Nephron progenitor cell (in vitro differentiated cells): ENCODE results near the gene CCER1.

Experiments used
- DNase-seq: peaks from one replicate; pipeline ENCODE4 v3.0.0; 2021
- H3K27ac Mint-ChIP-seq: 2 replicates; pipeline ENCODE4 v1.8.0; 2021; ENCODE audit warnings: mild to moderate bottlenecking, moderate library complexity, mixed read lengths
- H3K27me3 Mint-ChIP-seq: 2 replicates; pipeline ENCODE4 v1.8.0; 2021; ENCODE audit warnings: mild to moderate bottlenecking, low read depth, mixed read lengths; ENCODE audit not compliant: poor library complexity
- H3K36me3 Mint-ChIP-seq: 2 replicates; pipeline ENCODE4 v1.8.0; 2021; ENCODE audit warnings: low read depth, mixed read lengths
- H3K4me1 Mint-ChIP-seq: 2 replicates; pipeline ENCODE4 v1.8.0; 2021; ENCODE audit warnings: mixed read lengths
- H3K4me3 Mint-ChIP-seq: 2 replicates; pipeline ENCODE4 v1.8.0; 2021; ENCODE audit warnings: mild to moderate bottlenecking, moderate library complexity, mixed read lengths
- H3K9me3 Mint-ChIP-seq: 2 replicates; pipeline ENCODE4 v1.8.0; 2021; ENCODE audit warnings: mild to moderate bottlenecking, moderate library complexity, mixed read lengths
- TF ChIP-seq, protein P1 (sequence below): fragments of 200-600 bp; sonication (generic); IDR thresholded peaks from 2 replicates; pipeline ENCODE4 v1.5.0; 2021; ENCODE audit warnings: antibody characterized with exemption

CCER1 gene, protein sequence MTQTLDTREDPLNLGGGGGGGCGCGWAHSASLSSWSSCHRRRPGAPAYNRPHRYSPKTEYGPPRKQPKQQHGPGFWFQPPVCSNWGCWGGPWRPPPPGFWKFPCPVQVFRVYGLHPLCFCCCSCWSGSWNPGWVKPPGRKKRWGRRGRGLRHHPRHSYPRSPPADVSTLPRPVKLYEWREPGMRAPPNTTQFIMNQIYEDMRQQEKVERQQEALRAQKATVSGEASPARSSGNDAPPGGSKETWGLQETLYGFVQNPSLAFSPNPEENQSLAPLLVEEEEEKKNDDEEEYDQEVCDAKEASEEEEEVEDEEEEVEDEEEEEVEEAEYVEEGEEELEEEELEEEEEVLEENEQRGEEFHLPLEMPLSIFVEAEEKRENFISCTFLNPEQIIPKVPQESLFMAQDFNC

DNA sequence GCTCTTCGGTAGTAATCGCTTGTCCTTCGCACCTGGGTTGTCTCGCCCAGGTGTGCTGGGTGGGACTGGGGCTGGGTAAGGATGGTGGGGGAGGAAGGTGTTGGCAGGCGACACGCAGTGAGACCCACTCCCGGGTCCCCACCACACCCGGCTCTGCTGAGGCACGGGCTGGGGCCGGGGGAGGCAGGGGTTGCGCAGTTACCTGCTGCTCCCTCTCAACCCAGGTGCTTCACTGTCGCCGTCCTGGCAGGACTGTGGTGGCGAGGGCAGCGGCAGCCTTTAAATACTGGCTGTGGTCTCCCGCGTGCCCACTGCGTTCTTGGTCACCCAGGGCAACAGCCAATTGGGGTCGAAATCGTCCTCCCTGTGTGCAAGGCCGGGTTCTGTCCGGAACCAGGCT lies at the start of gene CCER1:
Gene CCER1, minus strand, starts transcription at position 256 of the 400 bp plus-strand sequence. CDS start 434 bp downstream, outside the sequence.
- no peak within 1 kb of the TSS for H3K4me3 Mint-ChIP-seq
- H3K4me1 Mint-ChIP-seq, result no peaks in the 10 kb centered on the region
- peaks cover 11% of the 10 kb centered on the region for H3K27me3 Mint-ChIP-seq
- H3K36me3 Mint-ChIP-seq, result no peaks in the 10 kb centered on the region
- H3K27ac Mint-ChIP-seq, result no peak within 1 kb of the TSS
- DNase-seq, result no peak
- H3K9me3 Mint-ChIP-seq, result no peaks in the 10 kb centered on the region
- TF ChIP-seq, protein P1, sequence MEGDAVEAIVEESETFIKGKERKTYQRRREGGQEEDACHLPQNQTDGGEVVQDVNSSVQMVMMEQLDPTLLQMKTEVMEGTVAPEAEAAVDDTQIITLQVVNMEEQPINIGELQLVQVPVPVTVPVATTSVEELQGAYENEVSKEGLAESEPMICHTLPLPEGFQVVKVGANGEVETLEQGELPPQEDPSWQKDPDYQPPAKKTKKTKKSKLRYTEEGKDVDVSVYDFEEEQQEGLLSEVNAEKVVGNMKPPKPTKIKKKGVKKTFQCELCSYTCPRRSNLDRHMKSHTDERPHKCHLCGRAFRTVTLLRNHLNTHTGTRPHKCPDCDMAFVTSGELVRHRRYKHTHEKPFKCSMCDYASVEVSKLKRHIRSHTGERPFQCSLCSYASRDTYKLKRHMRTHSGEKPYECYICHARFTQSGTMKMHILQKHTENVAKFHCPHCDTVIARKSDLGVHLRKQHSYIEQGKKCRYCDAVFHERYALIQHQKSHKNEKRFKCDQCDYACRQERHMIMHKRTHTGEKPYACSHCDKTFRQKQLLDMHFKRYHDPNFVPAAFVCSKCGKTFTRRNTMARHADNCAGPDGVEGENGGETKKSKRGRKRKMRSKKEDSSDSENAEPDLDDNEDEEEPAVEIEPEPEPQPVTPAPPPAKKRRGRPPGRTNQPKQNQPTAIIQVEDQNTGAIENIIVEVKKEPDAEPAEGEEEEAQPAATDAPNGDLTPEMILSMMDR, result no peak

DNA sequence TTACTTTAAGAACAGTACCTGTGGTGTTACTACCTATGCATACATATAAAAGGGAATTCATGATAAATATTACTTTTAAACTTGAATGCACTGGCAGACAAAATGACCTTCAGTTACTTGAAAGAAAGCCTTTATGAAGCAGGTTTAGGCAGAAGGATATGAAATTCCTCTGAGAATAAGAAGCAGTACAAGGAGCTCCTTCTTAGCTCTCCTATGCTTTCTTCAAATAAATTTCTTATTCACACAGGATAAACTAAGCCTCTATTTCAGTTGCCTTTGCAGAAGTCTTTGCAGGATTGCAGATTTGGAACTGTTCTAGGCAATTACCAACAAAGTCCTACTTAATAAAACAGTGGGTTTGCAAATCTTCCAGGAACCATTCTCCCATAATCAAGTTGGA lies 48.8 kb upstream of the CCER1 start:
- Mint-ChIP-seq H3K27ac (no peak overlapping the region), H3K4me3 (no peak overlapping the region), H3K27me3 (peaks cover 9% of the 10 kb centered on the region), H3K9me3 (no peaks in the 10 kb centered on the region), H3K4me1 (no peaks in the 10 kb centered on the region), H3K36me3 (no peaks in the 10 kb centered on the region)
- TF ChIP-seq, protein P1, result no peak
- DNase-seq, result no peak

DNA sequence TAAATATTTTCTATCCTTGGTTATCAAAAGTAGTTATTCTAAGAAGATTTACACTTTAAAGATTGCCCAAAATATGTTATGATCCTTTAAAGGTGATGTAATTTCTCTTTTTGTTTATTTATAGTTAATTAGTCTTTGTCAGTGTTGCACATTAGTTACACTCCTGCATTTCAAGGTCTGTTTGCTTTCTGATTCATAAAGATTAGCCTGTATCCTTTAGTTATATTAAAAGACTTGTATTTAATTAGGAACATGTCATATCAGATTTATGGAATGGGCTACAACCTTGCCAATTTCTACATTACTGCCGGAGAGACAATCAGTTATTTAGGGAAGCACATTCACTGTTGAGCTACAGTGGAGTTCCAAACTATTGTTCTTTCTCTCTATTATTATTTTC lies 46.3 kb upstream of the CCER1 start:
- Mint-ChIP-seq H3K36me3 (no peaks in the 10 kb centered on the region), H3K27me3 (no peaks in the 10 kb centered on the region), H3K27ac (no peak overlapping the region), H3K4me3 (no peak overlapping the region), H3K4me1 (no peaks in the 10 kb centered on the region), H3K9me3 (no peaks in the 10 kb centered on the region)
- no peak for DNase-seq
- TF ChIP-seq, protein P1, result no peak

- H3K36me3 Mint-ChIP-seq, result no peaks in the 10 kb centered on the region
- TF ChIP-seq, protein P1, result no peak
- no peak overlapping the region for H3K27ac Mint-ChIP-seq
- no peaks in the 10 kb centered on the region for H3K27me3 Mint-ChIP-seq
- H3K9me3 Mint-ChIP-seq, result no peaks in the 10 kb centered on the region
- no peak for DNase-seq
- no peak overlapping the region for H3K4me3 Mint-ChIP-seq
- H3K4me1 Mint-ChIP-seq, result no peaks in the 10 kb centered on the region
Measured at GRCh38 chr12:90999966-91000365, 45.0 kb upstream of the CCER1 start.

- Mint-ChIP-seq H3K36me3 (no peaks in the 10 kb centered on the region), H3K27me3 (no peaks in the 10 kb centered on the region), H3K27ac (no peak overlapping the region), H3K9me3 (no peaks in the 10 kb centered on the region), H3K4me3 (no peak overlapping the region), H3K4me1 (no peaks in the 10 kb centered on the region)
- TF ChIP-seq, protein P1, result no peak
- DNase-seq, result no peak
Measured at GRCh38 chr12:90999527-90999926, 44.6 kb upstream of the CCER1 start.

DNA sequence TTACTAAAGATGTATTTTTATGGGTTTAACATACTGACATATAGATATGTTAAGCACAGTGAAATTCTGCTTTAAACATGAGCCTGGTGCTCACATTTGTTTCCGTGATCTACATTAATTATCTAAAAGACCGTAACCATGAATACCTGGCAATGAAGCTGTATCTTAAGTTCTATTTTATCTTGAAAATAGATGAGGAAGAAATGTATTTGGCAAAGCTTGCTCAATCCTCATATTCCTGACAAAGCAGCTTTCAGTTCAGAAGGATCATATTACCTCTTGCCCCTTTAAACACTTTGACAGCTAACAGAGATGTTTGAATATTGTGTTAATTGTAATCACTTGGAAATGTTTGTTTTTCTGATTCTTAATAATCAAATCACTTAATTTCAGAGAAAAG lies 40.0 kb upstream of the CCER1 start:
- H3K4me1 Mint-ChIP-seq, result no peaks in the 10 kb centered on the region

More for the DNA sequence above, 40.0 kb upstream of the CCER1 start:
- no peak for DNase-seq
- H3K9me3 Mint-ChIP-seq, result peaks cover 11% of the 10 kb centered on the region
- H3K4me3 Mint-ChIP-seq, result no peak overlapping the region
- no peaks in the 10 kb centered on the region for H3K36me3 Mint-ChIP-seq
- TF ChIP-seq, protein P1, result no peak
- H3K27ac Mint-ChIP-seq, result no peak overlapping the region
- H3K27me3 Mint-ChIP-seq, result no peaks in the 10 kb centered on the region
